Measurements from ENCODE around the gene ANKRD42.
"Not testable (repeated sequence)": the region's sequence is repeated elsewhere in the genome, so short reads cannot be mapped to it uniquely, and the experiment has no call there.

The ANKRD42 gene

DNA sequence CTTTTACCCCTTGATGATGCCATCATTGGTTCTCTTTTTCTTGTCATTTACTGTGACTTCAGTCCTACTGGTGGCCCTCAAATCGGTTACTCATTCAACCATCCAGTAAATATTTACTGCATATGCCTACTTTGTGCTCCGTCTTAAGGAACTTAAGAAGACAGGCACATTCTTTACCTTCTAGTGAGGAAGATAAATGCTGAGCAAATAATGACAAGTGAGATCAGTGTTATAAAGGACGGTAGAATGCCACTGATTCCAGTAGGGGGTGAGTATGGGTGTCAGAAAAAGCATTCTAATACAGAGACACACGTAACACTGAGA lies 1.6 kb downstream of the ANKRD42 start:
- peak overlapping the region; percentile 97 for H3K27ac ChIP-seq (ENCODE audit: insufficient read depth, low read length, poor library complexity, severe bottlenecking)

DNA sequence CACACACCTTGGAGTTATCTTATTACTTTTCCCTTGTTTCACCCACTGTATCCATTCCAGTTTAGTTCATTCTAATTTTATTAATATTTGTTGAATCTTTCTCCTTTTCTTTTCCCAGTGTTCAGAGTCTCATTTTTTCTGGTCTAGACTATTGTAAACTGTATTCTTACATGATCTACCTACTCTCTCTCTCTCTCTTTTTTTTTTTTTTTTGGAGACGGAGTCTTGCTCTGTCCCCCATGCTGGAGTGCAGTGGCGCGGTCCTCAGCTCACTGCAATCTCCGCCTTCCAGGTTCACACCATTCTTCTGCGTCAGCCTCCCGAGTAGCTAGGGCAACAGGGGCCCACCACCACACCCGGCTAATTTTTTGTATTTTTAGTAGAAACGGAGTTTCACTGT lies 2.1 kb downstream of the ANKRD42 start:
- DNase-seq: no peak
- H3K36me3 ChIP-seq (ENCODE audit: control insufficient read depth, insufficient read depth, low read length): peaks cover 11% of the 10 kb centered on the region
- H3K4me1 ChIP-seq (ENCODE audit: control insufficient read depth, insufficient read depth, low read length, poor library complexity, severe bottlenecking): peaks cover 18% of the 10 kb centered on the region
- no peaks in the 10 kb centered on the region for H3K9me3 ChIP-seq (ENCODE audit: control insufficient read depth, low read length)
- H3K4me3 ChIP-seq (ENCODE audit: insufficient read depth, low read depth, low read length, poor library complexity, severe bottlenecking): no peak overlapping the region
- no peak overlapping the region for H3K27ac ChIP-seq (ENCODE audit: insufficient read depth, low read length, poor library complexity, severe bottlenecking)
- no peaks in the 10 kb centered on the region for H3K27me3 ChIP-seq (replicated peaks; ENCODE audit: control insufficient read depth, insufficient read depth, low read length, poor library complexity, severe bottlenecking)

More for the DNA sequence above, 1.6 kb downstream of the ANKRD42 start:
- Histone ChIP-seq H3K27me3 (replicated peaks; ENCODE audit: control insufficient read depth, insufficient read depth, low read length, poor library complexity, severe bottlenecking) (no peaks in the 10 kb centered on the region), H3K4me1 (ENCODE audit: control insufficient read depth, insufficient read depth, low read length, poor library complexity, severe bottlenecking) (peaks cover 18% of the 10 kb centered on the region), H3K9me3 (ENCODE audit: control insufficient read depth, low read length) (no peaks in the 10 kb centered on the region), H3K4me3 (ENCODE audit: insufficient read depth, low read depth, low read length, poor library complexity, severe bottlenecking) (peak overlapping the region; percentile 84), H3K36me3 (ENCODE audit: control insufficient read depth, insufficient read depth, low read length) (peaks cover 16% of the 10 kb centered on the region)
- no peak for DNase-seq

DNA sequence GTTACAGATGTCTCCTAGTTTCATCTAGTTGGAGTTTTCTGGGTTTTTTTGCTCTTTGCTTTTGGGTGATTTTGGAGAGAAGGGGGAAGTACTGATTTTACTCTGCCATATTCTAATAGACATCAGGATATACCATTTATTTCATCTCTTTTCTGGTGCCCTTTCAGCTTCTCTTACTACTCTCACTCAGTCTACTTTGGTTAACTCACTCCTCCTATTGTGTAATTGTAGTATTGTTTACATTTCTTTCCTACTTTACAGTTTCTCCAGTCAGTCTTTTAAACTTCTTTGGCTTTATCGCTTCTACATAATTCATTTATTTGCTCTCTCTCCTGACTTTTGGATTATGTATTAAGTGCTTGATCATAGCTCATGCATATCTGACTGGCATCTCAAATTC lies 6.5 kb downstream of the ANKRD42 start:
- H3K27ac ChIP-seq (ENCODE audit: insufficient read depth, low read length, poor library complexity, severe bottlenecking): no peak overlapping the region
- H3K4me3 ChIP-seq (ENCODE audit: insufficient read depth, low read depth, low read length, poor library complexity, severe bottlenecking): no peak overlapping the region
- no peak for DNase-seq
- no peaks in the 10 kb centered on the region for H3K36me3 ChIP-seq (ENCODE audit: control insufficient read depth, insufficient read depth, low read length)
- no peaks in the 10 kb centered on the region for H3K9me3 ChIP-seq (ENCODE audit: control insufficient read depth, low read length)
- peaks cover 2% of the 10 kb centered on the region for H3K4me1 ChIP-seq (ENCODE audit: control insufficient read depth, insufficient read depth, low read length, poor library complexity, severe bottlenecking)
- no peaks in the 10 kb centered on the region for H3K27me3 ChIP-seq (replicated peaks; ENCODE audit: control insufficient read depth, insufficient read depth, low read length, poor library complexity, severe bottlenecking)

DNA sequence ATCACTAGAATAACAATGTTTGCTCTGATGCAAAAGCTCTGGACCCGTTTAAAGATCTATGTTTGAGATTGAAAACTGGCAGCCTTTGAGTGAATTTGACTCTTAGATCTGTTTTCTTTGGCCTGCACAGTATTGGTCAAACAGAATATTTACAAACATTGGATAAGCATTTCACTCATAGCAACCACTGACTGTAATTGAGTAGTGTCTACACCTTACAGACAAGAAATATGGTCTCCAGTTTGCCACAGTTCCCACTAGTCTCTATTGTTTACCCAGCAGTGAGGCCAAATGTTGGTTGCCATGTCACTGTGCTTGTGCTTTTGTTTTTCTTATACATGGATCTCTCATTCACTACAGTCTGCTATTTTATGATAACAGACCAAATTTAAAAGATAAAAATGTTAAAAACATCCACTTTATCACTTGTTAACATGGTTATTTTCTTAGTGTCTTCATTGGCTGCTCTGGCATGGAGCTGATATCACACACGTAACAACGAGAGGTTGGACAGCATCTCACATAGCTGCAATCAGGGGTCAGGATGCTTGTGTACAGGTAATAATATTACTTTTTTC lies 12.2 kb downstream of the ANKRD42 start:
- no peak for DNase-seq
- H3K4me3 ChIP-seq (ENCODE audit: insufficient read depth, low read depth, low read length, poor library complexity, severe bottlenecking): no peak overlapping the region
- H3K27me3 ChIP-seq (replicated peaks; ENCODE audit: control insufficient read depth, insufficient read depth, low read length, poor library complexity, severe bottlenecking): no peaks in the 10 kb centered on the region
- no peaks in the 10 kb centered on the region for H3K36me3 ChIP-seq (ENCODE audit: control insufficient read depth, insufficient read depth, low read length)
- H3K27ac ChIP-seq (ENCODE audit: insufficient read depth, low read length, poor library complexity, severe bottlenecking): no peak overlapping the region
- no peaks in the 10 kb centered on the region for H3K9me3 ChIP-seq (ENCODE audit: control insufficient read depth, low read length)
- H3K4me1 ChIP-seq (ENCODE audit: control insufficient read depth, insufficient read depth, low read length, poor library complexity, severe bottlenecking): no peaks in the 10 kb centered on the region

DNA sequence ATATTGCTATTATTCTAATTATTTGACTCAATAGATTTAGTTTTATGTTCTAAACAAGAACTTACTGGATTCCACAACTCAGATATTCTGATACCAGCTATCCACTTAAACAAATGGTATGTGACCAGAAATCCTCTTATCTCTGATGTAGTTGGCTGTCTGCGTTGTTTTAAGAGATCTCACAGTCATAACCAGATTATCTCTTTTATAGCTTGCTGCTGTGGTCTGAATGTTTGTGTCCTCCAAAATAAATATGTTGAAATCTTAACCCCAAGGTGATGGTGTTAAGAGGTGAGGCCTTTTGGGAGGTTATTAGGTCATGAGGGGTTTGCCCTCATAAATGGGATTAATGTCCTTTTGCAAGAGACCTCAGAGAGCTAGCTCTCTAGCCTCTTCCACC lies 12.7 kb downstream of the ANKRD42 start:
- Histone ChIP-seq H3K27me3 (replicated peaks; ENCODE audit: control insufficient read depth, insufficient read depth, low read length, poor library complexity, severe bottlenecking) (no peaks in the 10 kb centered on the region), H3K9me3 (ENCODE audit: control insufficient read depth, low read length) (no peaks in the 10 kb centered on the region), H3K4me1 (ENCODE audit: control insufficient read depth, insufficient read depth, low read length, poor library complexity, severe bottlenecking) (no peaks in the 10 kb centered on the region), H3K36me3 (ENCODE audit: control insufficient read depth, insufficient read depth, low read length) (no peaks in the 10 kb centered on the region), H3K4me3 (ENCODE audit: insufficient read depth, low read depth, low read length, poor library complexity, severe bottlenecking) (no peak overlapping the region), H3K27ac (ENCODE audit: insufficient read depth, low read length, poor library complexity, severe bottlenecking) (no peak overlapping the region)
- DNase-seq: no peak

DNA sequence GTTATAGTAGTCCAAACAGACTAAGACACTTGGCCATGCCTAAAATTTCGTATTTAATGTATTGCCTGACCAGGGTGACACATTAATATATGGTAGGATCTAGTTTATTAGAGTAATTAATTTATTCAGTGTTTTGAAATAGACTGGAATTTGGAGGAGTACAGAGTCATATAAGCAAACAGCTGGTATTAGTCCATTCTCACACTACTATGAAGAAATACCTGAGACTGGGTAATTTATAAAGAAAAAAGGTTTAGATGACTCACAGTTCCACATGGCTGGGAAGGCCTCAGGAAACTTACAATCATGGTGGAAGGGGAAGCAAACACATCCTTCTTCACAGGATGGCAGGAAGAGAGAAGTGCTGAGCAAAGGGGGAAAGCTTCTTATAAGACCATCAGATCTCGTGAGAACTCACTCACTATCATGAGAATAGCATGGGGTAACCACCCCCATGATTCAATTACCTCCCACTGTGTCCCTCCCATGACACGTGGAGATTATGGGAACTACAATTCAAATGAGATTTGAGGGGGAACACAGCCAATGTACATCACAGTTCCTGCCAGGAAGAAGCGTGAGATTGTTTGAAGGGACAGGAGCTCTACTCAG lies 13.4 kb downstream of the ANKRD42 start:
- not testable (repeated sequence) for H3K4me1 ChIP-seq (ENCODE audit: control insufficient read depth, insufficient read depth, low read length, poor library complexity, severe bottlenecking); H3K4me3 ChIP-seq (ENCODE audit: insufficient read depth, low read depth, low read length, poor library complexity, severe bottlenecking); H3K27me3 ChIP-seq (replicated peaks; ENCODE audit: control insufficient read depth, insufficient read depth, low read length, poor library complexity, severe bottlenecking); H3K36me3 ChIP-seq (ENCODE audit: control insufficient read depth, insufficient read depth, low read length); H3K27ac ChIP-seq (ENCODE audit: insufficient read depth, low read length, poor library complexity, severe bottlenecking); H3K9me3 ChIP-seq (ENCODE audit: control insufficient read depth, low read length); DNase-seq

DNA sequence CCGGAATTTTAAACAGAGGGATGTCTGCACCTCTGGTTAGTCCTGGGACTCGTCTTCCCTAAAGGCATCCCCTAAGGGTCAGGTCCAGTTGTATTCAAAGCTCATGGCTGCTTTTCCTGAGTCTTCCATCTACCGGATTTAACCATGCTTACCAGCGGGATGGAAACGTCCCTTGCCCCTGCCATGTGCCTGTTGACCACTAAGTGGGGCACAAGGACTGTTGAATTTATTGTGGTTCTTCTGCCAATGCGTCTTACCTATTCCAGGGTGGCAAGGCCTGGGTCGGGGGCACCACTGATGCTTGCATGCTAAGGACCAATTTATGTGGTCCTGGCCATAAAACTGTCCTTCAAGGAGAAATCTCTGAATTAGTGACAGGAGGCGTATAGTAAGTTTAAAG lies 25.6 kb downstream of the ANKRD42 start:
- DNase-seq: no peak
- Histone ChIP-seq H3K9me3 (ENCODE audit: control insufficient read depth, low read length) (no peaks in the 10 kb centered on the region), H3K27ac (ENCODE audit: insufficient read depth, low read length, poor library complexity, severe bottlenecking) (no peak overlapping the region), H3K27me3 (replicated peaks; ENCODE audit: control insufficient read depth, insufficient read depth, low read length, poor library complexity, severe bottlenecking) (no peaks in the 10 kb centered on the region), H3K4me1 (ENCODE audit: control insufficient read depth, insufficient read depth, low read length, poor library complexity, severe bottlenecking) (no peaks in the 10 kb centered on the region), H3K4me3 (ENCODE audit: insufficient read depth, low read depth, low read length, poor library complexity, severe bottlenecking) (no peak overlapping the region), H3K36me3 (ENCODE audit: control insufficient read depth, insufficient read depth, low read length) (no peaks in the 10 kb centered on the region)

DNA sequence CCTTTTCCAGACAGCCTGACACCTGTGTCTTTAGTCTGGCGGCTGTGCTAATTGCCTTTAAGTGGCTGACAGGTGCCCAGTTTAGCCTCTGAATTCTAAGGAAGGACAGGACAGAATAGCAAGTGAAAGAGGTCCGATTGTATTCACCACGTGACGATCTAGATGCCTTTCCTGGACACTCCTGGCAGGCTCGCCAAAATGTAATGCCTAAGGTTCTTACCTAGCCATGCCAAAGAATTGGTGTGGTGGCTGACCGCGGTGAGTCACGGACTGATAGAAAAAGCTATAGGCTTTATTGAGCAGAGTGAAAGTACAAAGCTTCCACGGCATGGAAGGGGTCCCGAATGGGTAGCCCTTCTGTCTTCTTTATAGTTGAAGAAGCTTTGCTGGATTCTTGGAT lies 26.7 kb downstream of the ANKRD42 start:
- Histone ChIP-seq H3K4me1 (ENCODE audit: control insufficient read depth, insufficient read depth, low read length, poor library complexity, severe bottlenecking) (no peaks in the 10 kb centered on the region), H3K27me3 (replicated peaks; ENCODE audit: control insufficient read depth, insufficient read depth, low read length, poor library complexity, severe bottlenecking) (no peaks in the 10 kb centered on the region), H3K27ac (ENCODE audit: insufficient read depth, low read length, poor library complexity, severe bottlenecking) (no peak overlapping the region), H3K4me3 (ENCODE audit: insufficient read depth, low read depth, low read length, poor library complexity, severe bottlenecking) (no peak overlapping the region), H3K9me3 (ENCODE audit: control insufficient read depth, low read length) (no peaks in the 10 kb centered on the region), H3K36me3 (ENCODE audit: control insufficient read depth, insufficient read depth, low read length) (no peaks in the 10 kb centered on the region)
- DNase-seq: no peak

DNA sequence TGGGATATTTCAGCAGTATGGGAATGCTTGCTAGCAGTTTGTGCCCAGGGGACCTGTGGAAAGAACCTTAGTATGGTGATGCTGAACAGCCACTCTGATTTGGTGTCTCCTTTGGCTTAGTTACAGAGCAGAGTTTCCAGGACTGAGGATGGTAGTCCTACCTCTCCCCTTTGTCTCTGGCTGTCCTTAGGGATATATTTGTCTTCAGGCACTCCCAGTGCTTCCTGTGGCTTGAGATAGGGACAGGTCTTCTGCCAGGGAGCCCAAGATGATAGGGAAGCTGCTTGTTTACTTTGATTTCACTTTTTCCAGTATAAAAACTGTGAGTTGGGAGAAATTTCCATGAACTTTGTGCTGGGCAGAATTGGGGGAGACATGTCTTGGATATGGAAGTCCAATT lies 28.2 kb downstream of the ANKRD42 start:
- Histone ChIP-seq H3K27ac (ENCODE audit: insufficient read depth, low read length, poor library complexity, severe bottlenecking) (no peak overlapping the region), H3K27me3 (replicated peaks; ENCODE audit: control insufficient read depth, insufficient read depth, low read length, poor library complexity, severe bottlenecking) (no peaks in the 10 kb centered on the region), H3K36me3 (ENCODE audit: control insufficient read depth, insufficient read depth, low read length) (no peaks in the 10 kb centered on the region), H3K9me3 (ENCODE audit: control insufficient read depth, low read length) (no peaks in the 10 kb centered on the region), H3K4me1 (ENCODE audit: control insufficient read depth, insufficient read depth, low read length, poor library complexity, severe bottlenecking) (no peaks in the 10 kb centered on the region), H3K4me3 (ENCODE audit: insufficient read depth, low read depth, low read length, poor library complexity, severe bottlenecking) (no peak overlapping the region)
- DNase-seq: no peak

DNA sequence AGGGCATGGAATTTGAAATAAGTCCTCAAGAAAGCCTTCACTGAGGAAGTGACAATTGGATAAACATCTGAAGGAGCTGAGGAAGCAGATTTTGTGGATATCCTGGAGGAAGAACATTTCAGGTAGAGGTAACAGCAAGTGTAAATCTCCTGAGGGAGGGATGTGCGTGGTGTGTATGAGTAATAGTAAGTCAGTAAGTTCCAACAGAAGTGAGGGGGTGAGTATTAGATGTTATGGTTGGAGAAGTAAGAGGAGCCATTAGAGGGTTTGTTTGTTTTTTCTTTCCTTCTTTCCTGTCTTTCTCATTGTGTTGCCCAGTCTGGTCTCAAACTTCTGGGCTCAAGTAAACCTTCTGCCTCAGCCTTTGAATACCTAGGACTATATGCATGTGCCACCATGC lies 29.0 kb downstream of the ANKRD42 start:
- DNase-seq: no peak
- H3K27ac ChIP-seq (ENCODE audit: insufficient read depth, low read length, poor library complexity, severe bottlenecking): no peak overlapping the region
- no peaks in the 10 kb centered on the region for H3K27me3 ChIP-seq (replicated peaks; ENCODE audit: control insufficient read depth, insufficient read depth, low read length, poor library complexity, severe bottlenecking)
- H3K9me3 ChIP-seq (ENCODE audit: control insufficient read depth, low read length): no peaks in the 10 kb centered on the region
- no peak overlapping the region for H3K4me3 ChIP-seq (ENCODE audit: insufficient read depth, low read depth, low read length, poor library complexity, severe bottlenecking)
- no peaks in the 10 kb centered on the region for H3K36me3 ChIP-seq (ENCODE audit: control insufficient read depth, insufficient read depth, low read length)
- H3K4me1 ChIP-seq (ENCODE audit: control insufficient read depth, insufficient read depth, low read length, poor library complexity, severe bottlenecking): no peaks in the 10 kb centered on the region
